VCaP (cell line): ENCODE results near the gene WDFY4.

Experiments
- H3K27ac ChIP-seq: fragments of 450-650 bp; 2 replicates; pipeline ENCODE4 v1.5.1; 2017
- CTCF ChIP-seq: fragments of 450-650 bp; conservative IDR thresholded peaks from 2 replicates; pipeline ENCODE4 v1.5.1; 2017; ENCODE audit warnings: mild to moderate bottlenecking, moderate library complexity

The WDFY4 gene

DNA sequence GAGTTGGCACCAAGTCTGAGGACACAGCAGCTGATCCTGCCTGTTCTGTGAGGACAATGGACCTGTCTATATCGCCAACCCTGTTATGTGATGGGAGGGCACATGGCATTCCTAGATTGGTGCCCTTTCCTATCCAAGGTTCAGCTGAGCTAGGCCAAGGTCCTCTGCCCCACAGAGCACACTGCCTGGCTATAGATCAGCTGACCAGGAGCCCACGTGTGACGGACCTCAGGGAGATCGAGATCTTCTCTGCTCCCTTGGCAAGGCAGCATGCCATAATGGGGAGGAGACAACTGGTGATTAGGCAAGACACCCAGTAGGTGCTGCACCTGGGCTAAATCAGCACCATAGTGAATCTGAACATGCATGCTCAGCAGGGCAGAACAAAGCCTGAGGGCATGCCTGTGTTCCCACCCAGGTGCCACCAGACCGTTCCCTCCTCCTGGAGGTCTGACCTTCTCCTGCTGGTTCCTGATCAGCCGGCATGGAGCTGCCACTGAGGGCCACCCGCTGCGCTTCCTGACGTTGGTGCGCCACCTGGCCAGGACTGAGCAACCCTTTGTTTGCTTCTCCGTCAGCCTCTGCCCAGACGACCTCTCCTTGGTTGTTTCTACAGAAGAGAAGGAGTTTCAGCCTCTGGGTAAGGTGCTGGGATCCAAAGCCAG, 93.7 kb downstream of the WDFY4 start:
- no peak for TF ChIP-seq CTCF

GRCh38 chr10:48779077-48779476, 94.4 kb downstream of the WDFY4 start:
- H3K27ac ChIP-seq = no peak overlapping the region
- no peak for TF ChIP-seq CTCF

More for the DNA sequence above, 93.7 kb downstream of the WDFY4 start:
- H3K27ac ChIP-seq = no peak overlapping the region

- no peak for TF ChIP-seq CTCF
- no peak overlapping the region for H3K27ac ChIP-seq
Measured at GRCh38 chr10:48779546-48780152, 95.0 kb downstream of the WDFY4 start.

DNA sequence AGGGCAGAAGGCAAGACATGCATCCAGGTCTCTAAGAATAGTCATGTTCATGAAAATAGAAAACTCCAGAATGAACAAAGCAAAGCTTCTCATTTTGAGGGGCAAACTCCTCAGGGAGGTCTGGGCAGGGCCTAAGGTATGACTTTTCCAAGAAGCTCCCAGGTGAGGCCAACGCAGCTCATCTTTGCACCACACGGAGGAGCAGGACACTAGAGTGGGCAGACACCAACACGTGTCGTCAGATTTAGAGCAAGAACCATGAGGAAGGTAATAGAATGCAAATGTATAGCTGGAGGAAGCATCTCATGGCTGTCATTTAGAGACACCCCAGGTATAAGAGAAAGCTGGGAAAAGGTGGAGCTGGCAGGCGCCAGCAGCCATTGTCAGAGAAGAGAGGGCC, 95.7 kb downstream of the WDFY4 start:
- H3K27ac ChIP-seq = no peak overlapping the region

DNA sequence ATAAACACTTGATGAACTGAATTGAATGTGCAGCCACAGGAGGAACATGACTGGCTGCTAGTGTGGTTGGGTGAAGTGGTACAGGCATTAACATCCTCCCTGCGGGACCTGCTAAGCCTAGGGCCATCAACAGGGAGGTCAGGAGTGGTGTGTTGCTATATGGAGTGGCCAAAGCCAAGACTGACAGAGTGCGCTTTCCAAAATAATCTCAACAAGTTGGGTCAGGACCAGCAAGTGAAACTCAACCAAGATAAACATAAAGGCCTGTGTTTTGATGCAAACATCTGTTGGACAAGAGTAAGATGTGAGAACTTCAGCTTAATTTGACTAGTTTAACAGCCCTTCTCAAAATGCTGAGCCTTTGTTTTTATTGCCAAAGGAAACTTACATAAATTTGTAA, 97.7 kb downstream of the WDFY4 start:
- no peak overlapping the region for H3K27ac ChIP-seq
- TF ChIP-seq CTCF = no peak

More for the DNA sequence above, 95.7 kb downstream of the WDFY4 start:
- no peak for TF ChIP-seq CTCF

DNA sequence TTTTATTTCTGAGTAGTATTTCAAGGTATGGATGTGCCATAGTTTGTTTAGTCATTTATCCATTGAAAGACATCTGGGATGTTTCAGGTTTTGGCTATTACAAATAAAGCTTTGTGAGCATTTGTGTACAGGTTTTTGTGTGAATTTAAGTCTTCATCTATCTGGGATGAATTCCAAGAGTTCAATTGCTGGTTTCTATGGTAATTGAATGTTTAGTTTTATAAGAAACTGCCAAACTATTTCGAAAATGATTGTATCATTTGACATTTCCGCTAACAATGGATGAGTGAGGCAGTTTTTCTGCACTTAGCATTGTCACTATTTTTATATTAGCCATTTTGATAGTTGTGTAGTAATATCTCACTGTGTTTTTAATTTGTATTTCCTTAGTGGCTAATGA, 99.4 kb downstream of the WDFY4 start:
- no peak overlapping the region for H3K27ac ChIP-seq
- TF ChIP-seq CTCF = no peak

DNA sequence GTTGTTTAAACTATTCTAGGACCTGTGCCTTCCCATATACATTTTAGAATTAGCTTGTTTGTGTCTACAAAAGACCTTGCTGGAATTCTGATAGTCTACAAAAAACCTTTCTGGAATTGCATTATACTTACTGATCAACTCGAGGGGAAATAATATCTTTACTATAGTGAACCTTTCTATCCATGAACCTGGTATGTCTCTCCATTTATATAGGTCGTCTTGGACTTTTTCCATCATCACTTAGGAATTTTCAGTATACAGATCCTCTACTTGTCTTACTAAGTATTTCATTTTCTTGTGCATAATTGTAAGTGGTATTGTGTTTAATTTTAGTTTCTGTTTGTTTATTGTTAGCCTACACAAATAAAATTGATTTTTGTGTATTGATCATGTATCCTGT, 101.1 kb downstream of the WDFY4 start:
- no peak for TF ChIP-seq CTCF
- no peak overlapping the region for H3K27ac ChIP-seq
